Endometrial microvascular endothelial cells (primary cell): ENCODE data around the gene RGS21. TPM values are rescaled to one million over a fixed set of nuclear protein-coding genes. Genes with fewer than 3 reads are reported as not detected.

ENCODE experiments used
- in situ Hi-C: cut with HindIII; loops from 2 replicates; pipeline ENCODE4 v1.10.0; 2017; ENCODE audit warnings: low sequenced_read_pairs, low pct_unique_long_range_greater_than_20kb; ENCODE audit errors: inconsistent ontology term
- total RNA-seq: library from RNA; depleted of rRNA; stranded (reverse); fragments of >200 nt; gene quantifications from one replicate; pipeline ENCODE4 v1.2.3, GENCODE V29; 2015; ENCODE audit errors: inconsistent ontology term

The RGS21 gene
- total RNA-seq, 1 donor from 2014 or later = not detected

- in situ Hi-C loops = no loop called here
These were observed 58.5 kb downstream of the RGS21 start for GRCh38 chr1:192375306-192375705.

GRCh38 chr1:192376374-192376773 is 59.6 kb downstream of the RGS21 start:
- in situ Hi-C loops = no loop called here

GRCh38 chr1:192378276-192378675 is 61.5 kb downstream of the RGS21 start:
- in situ Hi-C loops = no loop called here

- in situ Hi-C loops = no loop called here
These were observed 62.1 kb downstream of the RGS21 start for GRCh38 chr1:192378878-192379277.

GRCh38 chr1:192379554-192379953 is 62.8 kb downstream of the RGS21 start:
- in situ Hi-C loops = no loop called here

GRCh38 chr1:192382758-192383157 is 66.0 kb downstream of the RGS21 start:
- in situ Hi-C loops = no loop called here

GRCh38 chr1:192386051-192386650 is 69.4 kb downstream of the RGS21 start:
- in situ Hi-C loops = no loop called here

- in situ Hi-C loops = no loop called here
These were observed 78.4 kb downstream of the RGS21 start for GRCh38 chr1:192395211-192395610.

GRCh38 chr1:192395895-192396294 is 79.1 kb downstream of the RGS21 start:
- in situ Hi-C loops = no loop called here

GRCh38 chr1:192399161-192399560 is 82.4 kb downstream of the RGS21 start:
- in situ Hi-C loops = no loop called here

- in situ Hi-C loops = no loop called here
These were observed 85.0 kb downstream of the RGS21 start for GRCh38 chr1:192401825-192402224.

GRCh38 chr1:192402571-192402970 is 85.8 kb downstream of the RGS21 start:
- in situ Hi-C loops = no loop called here

GRCh38 chr1:192407206-192407605 is 90.4 kb downstream of the RGS21 start:
- in situ Hi-C loops = no loop called here

Other genes starting within 250 kb of the RGS21 start
- not detected for gene RGS18, start 158.5 kb upstream of the RGS21 start, total RNA-seq